Keratinocyte (primary cell): ENCODE data around the gene ANO2. TPM values are rescaled to one million over a fixed set of nuclear protein-coding genes. Genes with fewer than 3 reads are reported as not detected.

Experiments
- DNase-seq: peaks from one replicate; pipeline ENCODE4 v3.0.0-alpha.2; 2011; ENCODE audit warnings: low read depth, missing footprints, low spot score
- FAIRE-seq: peaks from 2 replicates; lab custom pipeline; 2011; peaks lifted over from hg19 to GRCh38; lab: Jason Lieb, UNC
- H2AFZ ChIP-seq: 2 replicates; pipeline ENCODE4 v1.6.0; 2012; ENCODE audit warnings: low read length, control low read depth, inconsistent platforms; ENCODE audit not compliant: control insufficient read depth
- H3K27ac ChIP-seq: 2 replicates; pipeline ENCODE4 v1.5.1; 2011; ENCODE audit warnings: low read length; ENCODE audit not compliant: control insufficient read depth, insufficient read depth
- H3K27me3 ChIP-seq: 3 replicates; pipeline ENCODE4 v1.6.0; 2011; ENCODE audit warnings: low read length; ENCODE audit not compliant: control insufficient read depth, insufficient read depth; ENCODE audit errors: extremely low read depth
- H3K36me3 ChIP-seq, 2 experiments: 2 replicates in 1 of 2; 3 replicates in 1 of 2; pipeline ENCODE4 v1.5.1; 2011; ENCODE audit warnings: low read length in 2 of 2, mild to moderate bottlenecking in 1 of 2; ENCODE audit not compliant: control insufficient read depth in 2 of 2, insufficient read depth in 2 of 2; ENCODE audit errors: extremely low read depth in 1 of 2
- H3K4me1 ChIP-seq: 3 replicates; pipeline ENCODE4 v1.5.1; 2011; ENCODE audit warnings: low read length; ENCODE audit not compliant: control insufficient read depth, insufficient read depth; ENCODE audit errors: extremely low read depth
- H3K4me2 ChIP-seq: 3 replicates; pipeline ENCODE4 v1.6.0; 2011; ENCODE audit warnings: low read depth, low read length; ENCODE audit not compliant: control insufficient read depth, insufficient read depth; ENCODE audit errors: extremely low read depth
- H3K4me3 ChIP-seq, 3 experiments: fragments of 200-600 bp in 1 of 3; sonication (generic) in 1 of 3; 2 replicates in 2 of 3; 3 replicates in 1 of 3; pipeline ENCODE4 v1.5.1; 2011 to 2016; ENCODE audit warnings: low read length in 3 of 3, mild to moderate bottlenecking in 3 of 3, control low read depth in 2 of 3, inconsistent platforms in 1 of 3, low read depth in 1 of 3, mixed read lengths in 1 of 3, mixed run types in 1 of 3, moderate library complexity in 1 of 3; ENCODE audit not compliant: control insufficient read depth in 2 of 3, insufficient read depth in 2 of 3; ENCODE audit errors: extremely low read depth in 1 of 3
- H3K79me2 ChIP-seq: 2 replicates; pipeline ENCODE4 v1.6.0; 2012; ENCODE audit warnings: low read length; ENCODE audit not compliant: control insufficient read depth, insufficient read depth
- H3K9ac ChIP-seq: 3 replicates; pipeline ENCODE4 v1.6.0; 2011; ENCODE audit warnings: low read length; ENCODE audit not compliant: control insufficient read depth, insufficient read depth; ENCODE audit errors: extremely low read depth
- H3K9me1 ChIP-seq: 3 replicates; pipeline ENCODE4 v1.6.0; 2011; ENCODE audit warnings: low read length; ENCODE audit not compliant: control insufficient read depth, insufficient read depth; ENCODE audit errors: extremely low read depth
- H3K9me3 ChIP-seq: 2 replicates; pipeline ENCODE4 v1.5.1; 2012; ENCODE audit warnings: low read depth, low read length; ENCODE audit not compliant: control insufficient read depth
- H4K20me1 ChIP-seq: 3 replicates; pipeline ENCODE4 v1.6.0; 2011; ENCODE audit warnings: low read length; ENCODE audit not compliant: control insufficient read depth, insufficient read depth; ENCODE audit errors: extremely low read depth
- CTCF ChIP-seq, 3 experiments: IDR thresholded peaks in 1 of 3; conservative IDR thresholded peaks in 1 of 3; optimal IDR thresholded peaks in 1 of 3; 2 replicates in 2 of 3; 3 replicates in 1 of 3; pipeline versions ENCODE3 to v1.5.1; 2011; ENCODE audit warnings: low read length in 3 of 3, mild to moderate bottlenecking in 3 of 3, moderate library complexity in 2 of 3, control low read depth in 1 of 3, inconsistent platforms in 1 of 3; ENCODE audit not compliant: insufficient read depth in 2 of 3; ENCODE audit errors: extremely low read depth in 1 of 3
- EZH2 ChIP-seq: IDR thresholded peaks from one replicate; pipeline ENCODE4 v1.6.1; 2012; ENCODE audit warnings: inconsistent platforms, mild to moderate bottlenecking, low read length, moderate library complexity
- dilution Hi-C: fragments of 300-500 bp; cut with MboI; formaldehyde crosslinking; loops from one replicate; pipeline ENCODE4 v1.7.0; 2020; ENCODE audit warnings: low sequenced_read_pairs; ENCODE audit not compliant: extremely low pct_ligation_motif_present
- polyA plus RNA-seq, 5 experiments: library from polyadenylated mRNA; depleted of rRNA in 3 of 5; stranded (reverse) in 3 of 5; stranded (forward) in 1 of 5; unstranded in 1 of 5; fragments of >200 nt; gene quantifications; 1 replicate in 1 of 5; 2 replicates in 3 of 5; 3 replicates in 1 of 5; pipeline versions ENCODE4 v1.2.1 to v1.2.3, GENCODE V29; 2011 to 2012; ENCODE audit warnings: missing spikeins in 2 of 5, low read depth in 1 of 5, low replicate concordance in 1 of 5

Gene ANO2
- polyA plus RNA-seq, 1 donor (not counting 4 experiments of a cell fraction or from before 2014, with no cell fraction given) = 0.14 TPM

GRCh38 chr12:5705791-5706190 lies 239.3 kb downstream of the ANO2 start:
- no peak for FAIRE-seq
- Histone ChIP-seq H3K9me3 (no peaks in the 10 kb centered on the region), H3K27me3 (no peaks in the 10 kb centered on the region)

GRCh38 chr12:5694759-5695409 lies 250.2 kb downstream of the ANO2 start:
- DNase-seq = no peak
- H3K27ac ChIP-seq = no peak overlapping the region
- H4K20me1 ChIP-seq = no peaks in the 10 kb centered on the region
- H3K4me1 ChIP-seq = no peaks in the 10 kb centered on the region
- H2AFZ ChIP-seq = no peak overlapping the region
- H3K9me3 ChIP-seq = peaks cover 2% of the 10 kb centered on the region
- H3K9ac ChIP-seq = no peak overlapping the region
- FAIRE-seq = peak; percentile 5
- no peak overlapping the region for H3K4me2 ChIP-seq
- H3K9me1 ChIP-seq = no peaks in the 10 kb centered on the region
- H3K4me3 ChIP-seq = no peak overlapping the region
- no peaks in the 10 kb centered on the region for H3K36me3 ChIP-seq
- dilution Hi-C loops = no loop called here
- no peak for TF ChIP-seq CTCF (optimal IDR thresholded peaks at IDR 0.05 in 1 of 3, IDR thresholded peaks at IDR 0.05 in 1 of 3, conservative IDR thresholded peaks at IDR 0.05 in 1 of 3; ENCODE audit: extremely low read depth in 1 of 3, insufficient read depth in 2 of 3, low read length in 3 of 3)
- H3K27me3 ChIP-seq = no peaks in the 10 kb centered on the region
- H3K79me2 ChIP-seq = no peaks in the 10 kb centered on the region

More at GRCh38 chr12:5705791-5706190, 239.3 kb downstream of the ANO2 start:
- H4K20me1 ChIP-seq = no peaks in the 10 kb centered on the region
- no peak overlapping the region for H2AFZ ChIP-seq
- H3K4me3 ChIP-seq = no peak overlapping the region
- H3K27ac ChIP-seq = no peak overlapping the region
- no peak for DNase-seq
- dilution Hi-C loops = no loop called here
- no peaks in the 10 kb centered on the region for H3K79me2 ChIP-seq
- H3K9me1 ChIP-seq = no peaks in the 10 kb centered on the region
- no peaks in the 10 kb centered on the region for H3K36me3 ChIP-seq
- TF ChIP-seq CTCF (optimal IDR thresholded peaks at IDR 0.05 in 1 of 3, IDR thresholded peaks at IDR 0.05 in 1 of 3, conservative IDR thresholded peaks at IDR 0.05 in 1 of 3; ENCODE audit: extremely low read depth in 1 of 3, insufficient read depth in 2 of 3, low read length in 3 of 3) (no peak), EZH2 (no peak)
- H3K4me1 ChIP-seq = no peaks in the 10 kb centered on the region
- no peak overlapping the region for H3K9ac ChIP-seq
- no peak overlapping the region for H3K4me2 ChIP-seq
